Endothelial cell of umbilical vein (primary cell): ENCODE measurements around the gene CDCA3. TPM values are rescaled to one million over a fixed set of nuclear protein-coding genes. Genes with fewer than 3 reads are reported as not detected.

Experiments
- BruUV-seq: library from RNA; stranded (reverse); fragments of 400-500 nt; replicated peaks from 2 replicates; lab custom pipeline; 2021; lab: Mats Ljungman, UMichigan
- CTCF ChIA-PET: fragments of 300-600, 350-600 bp; sonication (Branson Sonifier 250); formaldehyde crosslinking; loops from one replicate; lab custom pipeline; 2021; ENCODE audit warnings: antibody characterized with exemption, inconsistent platforms; lab: Charles Lee
- POLR2A ChIA-PET: fragments of 300-600, 350-600 bp; sonication (Branson Sonifier 250); formaldehyde crosslinking; loops from one replicate; lab custom pipeline; 2021; ENCODE audit warnings: antibody characterized with exemption, inconsistent platforms; lab: Charles Lee
- DNase-seq: peaks from one replicate; pipeline ENCODE4 v3.0.0-alpha.2; 2011; ENCODE audit warnings: low read depth, low spot score
- FAIRE-seq: peaks from 2 replicates; lab custom pipeline; 2011; peaks lifted over from hg19 to GRCh38; lab: Jason Lieb, UNC
- H2AFZ ChIP-seq: 2 replicates; pipeline ENCODE4 v1.6.0; 2012; ENCODE audit warnings: low read depth, low read length, control low read depth, inconsistent platforms
- H3K27ac ChIP-seq: 2 replicates; pipeline ENCODE4 v1.5.1; 2011; ENCODE audit warnings: low read depth, mild to moderate bottlenecking, control low read depth, low read length, moderate library complexity; ENCODE audit not compliant: insufficient read depth
- H3K27me3 ChIP-seq, 2 experiments: 2 replicates each; pipeline versions ENCODE4 v1.6.0 to v1.6.1; 2011; ENCODE audit warnings: low read length in 2 of 2, mixed read lengths in 1 of 2; ENCODE audit not compliant: control insufficient read depth in 2 of 2, insufficient read depth in 2 of 2
- H3K36me3 ChIP-seq, 2 experiments: 2 replicates in 1 of 2; 3 replicates in 1 of 2; pipeline ENCODE4 v1.5.1; 2011; ENCODE audit warnings: low read length in 2 of 2, mild to moderate bottlenecking in 1 of 2, moderate library complexity in 1 of 2; ENCODE audit not compliant: control insufficient read depth in 2 of 2, insufficient read depth in 2 of 2; ENCODE audit errors: extremely low read depth in 1 of 2
- H3K4me1 ChIP-seq: 3 replicates; pipeline ENCODE4 v1.5.1; 2011; ENCODE audit warnings: mild to moderate bottlenecking, low read length; ENCODE audit not compliant: control insufficient read depth, insufficient read depth; ENCODE audit errors: extremely low read depth
- H3K4me2 ChIP-seq: 2 replicates; pipeline ENCODE4 v1.6.1; 2011; ENCODE audit warnings: low read length, control low read depth, mixed read lengths; ENCODE audit not compliant: insufficient read depth
- H3K4me3 ChIP-seq, 3 experiments: fragments of 200-600 bp in 1 of 3; sonication (generic), shearing (Covaris generic) in 1 of 3; replicated peaks in 1 of 3; 2 replicates each; pipeline ENCODE4 v1.5.1; 2011 to 2016; ENCODE audit warnings: control low read depth in 3 of 3, low read length in 3 of 3, mild to moderate bottlenecking in 2 of 3, inconsistent platforms in 1 of 3, low read depth in 1 of 3, moderate library complexity in 1 of 3; ENCODE audit not compliant: insufficient read depth in 1 of 3
- H3K79me2 ChIP-seq: 2 replicates; pipeline ENCODE4 v1.6.0; 2012; ENCODE audit warnings: low read length, inconsistent platforms; ENCODE audit not compliant: control insufficient read depth, insufficient read depth
- H3K9ac ChIP-seq: replicated peaks from 2 replicates; pipeline ENCODE3; 2011; ENCODE audit warnings: low read length, control low read depth; ENCODE audit not compliant: insufficient read depth; ENCODE audit errors: extremely low read depth
- H3K9me1 ChIP-seq: replicated peaks from 3 replicates; pipeline ENCODE4 v1.6.0; 2011; ENCODE audit warnings: mild to moderate bottlenecking, low read length; ENCODE audit not compliant: control insufficient read depth, insufficient read depth; ENCODE audit errors: extremely low read depth
- H3K9me3 ChIP-seq: replicated peaks from 2 replicates; pipeline ENCODE4 v1.5.1; 2012; ENCODE audit warnings: low read length, inconsistent platforms; ENCODE audit not compliant: control insufficient read depth, insufficient read depth
- H4K20me1 ChIP-seq: replicated peaks from 2 replicates; pipeline ENCODE3; 2011; ENCODE audit warnings: mild to moderate bottlenecking, low read length; ENCODE audit not compliant: control insufficient read depth, insufficient read depth; ENCODE audit errors: extremely low read depth
- GATA2 ChIP-seq: IDR thresholded peaks from 2 replicates; pipeline ENCODE4 v1.7.0; 2011; ENCODE audit warnings: low read depth, mild to moderate bottlenecking, moderate library complexity, mixed read lengths, low read length; ENCODE audit not compliant: insufficient read length, insufficient read depth
- POLR2AphosphoS5 ChIP-seq: IDR thresholded peaks from 2 replicates; pipeline ENCODE4 v1.6.1; 2012; ENCODE audit warnings: low read depth, mild to moderate bottlenecking, control low read depth, low read length, moderate library complexity; ENCODE audit not compliant: insufficient read depth
- dilution Hi-C: fragments of 300-500 bp; cut with MboI; formaldehyde crosslinking; loops from one replicate; pipeline ENCODE4 v1.15.0; 2019; ENCODE audit warnings: low sequenced_read_pairs; ENCODE audit not compliant: extremely low pct_ligation_motif_present
- intact Hi-C: fragments of 100-400 bp; cut with micrococcal nuclease; formaldehyde crosslinking; loops from one replicate; pipeline ENCODE4 v1.10.0; 2022
- polyA plus RNA-seq, 4 experiments: library from polyadenylated mRNA; depleted of rRNA in 3 of 4; stranded (reverse) in 3 of 4; unstranded in 1 of 4; fragments of >200 nt; gene quantifications; 2 replicates each; pipeline versions ENCODE4 v1.2.1 to v1.2.3, GENCODE V29; 2011 to 2012; ENCODE audit warnings: missing spikeins in 1 of 4
- total RNA-seq: library from RNA; stranded (reverse); gene quantifications from 2 replicates; pipeline ENCODE4 v1.2.3, GENCODE V29; 2021
- TF ChIP-seq, protein P1 (sequence below): IDR thresholded peaks from 2 replicates; pipeline ENCODE4 v1.6.1; 2011; ENCODE audit not compliant: insufficient read depth, insufficient read length

The CDCA3 gene
- total and polyA plus RNA-seq, 2 donors (not counting 3 experiments of a cell fraction or from before 2014, with no cell fraction given) = 44.3 to 53.5 TPM

DNA sequence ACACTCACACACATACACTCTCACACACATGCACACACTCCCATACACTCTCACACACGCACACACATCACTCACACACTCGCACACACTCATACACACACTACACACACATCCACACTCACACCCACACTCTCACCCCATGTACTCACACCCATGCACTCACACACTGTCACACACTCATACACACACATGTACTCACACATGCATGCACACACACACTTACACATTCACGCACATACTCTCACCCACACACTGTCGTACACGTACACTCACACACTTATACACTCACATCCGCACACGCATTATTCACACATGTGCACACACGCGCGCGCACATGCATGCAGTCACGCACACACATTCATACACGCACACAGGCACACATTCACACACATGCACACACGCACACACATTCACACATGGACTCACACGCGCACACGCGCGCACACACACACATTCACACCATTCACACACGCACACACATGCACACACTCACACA lies 33.4 kb downstream of the CDCA3 start:
- ChIA-PET CTCF (no interaction called here), POLR2A (no interaction called here)
- intact Hi-C loops (no loop called here), dilution Hi-C loops (no loop called here)
- no peak for DNase-seq
- BruUV-seq = no TSS peak
- Histone ChIP-seq H3K9ac (no peak overlapping the region), H3K4me2 (no peak overlapping the region), H3K4me3 (no peak overlapping the region), H3K9me1 (no peaks in the 10 kb centered on the region), H3K27ac (no peak overlapping the region), H2AFZ (no peak overlapping the region), H3K36me3 (no peaks in the 10 kb centered on the region), H3K4me1 (peaks cover 12% of the 10 kb centered on the region), H3K27me3 (peaks cover 3 to 5% of the 10 kb centered on the region in 2 experiments), H3K79me2 (no peaks in the 10 kb centered on the region), H4K20me1 (no peaks in the 10 kb centered on the region), H3K9me3 (no peaks in the 10 kb centered on the region)
- FAIRE-seq = no peak
- no peak for TF ChIP-seq GATA2
- TF ChIP-seq POLR2AphosphoS5 = no peak

DNA sequence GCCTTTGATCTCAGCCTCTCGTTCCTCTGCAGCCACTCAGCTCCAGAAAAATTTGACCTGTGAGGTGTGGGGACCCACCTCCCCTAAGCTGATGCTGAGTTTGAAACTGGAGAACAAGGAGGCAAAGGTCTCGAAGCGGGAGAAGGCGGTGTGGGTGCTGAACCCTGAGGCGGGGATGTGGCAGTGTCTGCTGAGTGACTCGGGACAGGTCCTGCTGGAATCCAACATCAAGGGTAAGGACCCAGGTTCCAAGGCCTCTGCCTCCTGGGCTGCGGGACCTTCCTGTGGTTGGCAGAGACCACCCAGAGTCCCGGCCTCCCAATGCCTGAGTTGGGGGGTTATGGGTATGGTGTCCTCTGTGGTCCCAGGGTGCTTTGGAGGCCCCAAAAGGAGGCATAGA lies 34.0 kb downstream of the CDCA3 start:
- no peaks in the 10 kb centered on the region for H3K36me3 ChIP-seq
- intact Hi-C loops = no loop called here
- no peak overlapping the region for H3K4me2 ChIP-seq
- DNase-seq = no peak
- H3K79me2 ChIP-seq = no peaks in the 10 kb centered on the region
- no peaks in the 10 kb centered on the region for H4K20me1 ChIP-seq
- H3K9me1 ChIP-seq = no peaks in the 10 kb centered on the region
- ChIA-PET POLR2A (no interaction called here), CTCF (interaction anchor here (1.0 kb wide), 1 partner anchor 64 kb away, joined by 3 read pairs; the partner anchor contains the start of gene MLF2)
- H3K27me3 ChIP-seq = peaks cover 0 to 2% of the 10 kb centered on the region in 2 experiments
- no TSS peak for BruUV-seq
- TF ChIP-seq, protein P1, sequence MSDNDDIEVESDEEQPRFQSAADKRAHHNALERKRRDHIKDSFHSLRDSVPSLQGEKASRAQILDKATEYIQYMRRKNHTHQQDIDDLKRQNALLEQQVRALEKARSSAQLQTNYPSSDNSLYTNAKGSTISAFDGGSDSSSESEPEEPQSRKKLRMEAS = no peak
- no peak for TF ChIP-seq GATA2
- no peak overlapping the region for H3K9ac ChIP-seq
- H3K27ac ChIP-seq = no peak overlapping the region
- peaks cover 11% of the 10 kb centered on the region for H3K4me1 ChIP-seq
- H2AFZ ChIP-seq = no peak overlapping the region
- no peak for FAIRE-seq
- H3K9me3 ChIP-seq = no peaks in the 10 kb centered on the region
- dilution Hi-C loops = no loop called here
- no peak overlapping the region for H3K4me3 ChIP-seq
